Stomach (tissue), 4 donors: Measurements from ENCODE around the gene HLTF.

Experiments used
- POLR2AphosphoS5 ChIP-seq, 3 donors: sonication (generic); formaldehyde crosslinking; IDR thresholded peaks; one replicate each; pipeline ENCODE4 v1.6.1; 2016; ENCODE audit warnings: antibody characterized with exemption in 3 of 3
- TF ChIP-seq, protein P1 (sequence below), 7 experiments: fragments of 450-650 bp in 4 of 7; fragments of 200-600 bp in 3 of 7; sonication (generic) in 3 of 7; IDR thresholded peaks; one replicate each; pipeline ENCODE4 v1.5.1; 2016 to 2019; ENCODE audit warnings: antibody characterized with exemption in 7 of 7, control low read depth in 2 of 7, mild to moderate bottlenecking in 1 of 7

DNA sequence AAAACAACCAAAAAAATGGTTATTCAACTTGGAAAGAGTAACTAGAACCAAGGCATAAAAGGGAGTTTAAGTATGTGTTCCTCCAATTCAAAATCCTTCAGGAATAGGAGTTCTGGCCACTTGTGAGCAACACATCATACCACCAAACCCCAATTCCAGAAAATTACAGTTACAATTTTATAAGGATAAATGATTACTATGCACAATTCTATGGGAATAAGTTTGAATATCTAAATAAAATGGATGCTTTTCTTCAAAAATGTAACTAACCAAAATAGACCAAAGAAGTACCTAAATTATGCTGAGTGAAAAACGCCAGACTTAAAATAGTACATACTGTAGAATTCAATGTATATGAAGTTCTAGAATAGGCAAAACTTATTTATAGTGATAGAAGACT is 4.6 kb downstream of the HLTF start:
- TF ChIP-seq, protein P1, sequence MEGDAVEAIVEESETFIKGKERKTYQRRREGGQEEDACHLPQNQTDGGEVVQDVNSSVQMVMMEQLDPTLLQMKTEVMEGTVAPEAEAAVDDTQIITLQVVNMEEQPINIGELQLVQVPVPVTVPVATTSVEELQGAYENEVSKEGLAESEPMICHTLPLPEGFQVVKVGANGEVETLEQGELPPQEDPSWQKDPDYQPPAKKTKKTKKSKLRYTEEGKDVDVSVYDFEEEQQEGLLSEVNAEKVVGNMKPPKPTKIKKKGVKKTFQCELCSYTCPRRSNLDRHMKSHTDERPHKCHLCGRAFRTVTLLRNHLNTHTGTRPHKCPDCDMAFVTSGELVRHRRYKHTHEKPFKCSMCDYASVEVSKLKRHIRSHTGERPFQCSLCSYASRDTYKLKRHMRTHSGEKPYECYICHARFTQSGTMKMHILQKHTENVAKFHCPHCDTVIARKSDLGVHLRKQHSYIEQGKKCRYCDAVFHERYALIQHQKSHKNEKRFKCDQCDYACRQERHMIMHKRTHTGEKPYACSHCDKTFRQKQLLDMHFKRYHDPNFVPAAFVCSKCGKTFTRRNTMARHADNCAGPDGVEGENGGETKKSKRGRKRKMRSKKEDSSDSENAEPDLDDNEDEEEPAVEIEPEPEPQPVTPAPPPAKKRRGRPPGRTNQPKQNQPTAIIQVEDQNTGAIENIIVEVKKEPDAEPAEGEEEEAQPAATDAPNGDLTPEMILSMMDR (IDR thresholded peaks at IDR 0.05) = no peak
- no peak for TF ChIP-seq POLR2AphosphoS5 (IDR thresholded peaks at IDR 0.05)
